KMS-11 (cell line): ENCODE measurements around the gene ANKLE1.
A peak's percentile ranks its signal among the peaks of the same experiment; 100 is the strongest.

Source experiments
- H2AFZ ChIP-seq: fragments of 200-600 bp; sonication (generic); 2 replicates; pipeline ENCODE4 v1.6.1; 2016; ENCODE audit warnings: antibody characterized with exemption, mixed run types, low read depth
- H3K27ac ChIP-seq: fragments of 200-600 bp; sonication (generic); 2 replicates; pipeline ENCODE4 v1.6.1; 2016; ENCODE audit warnings: mild to moderate bottlenecking, mixed run types
- H3K27me3 ChIP-seq: fragments of 200-600 bp; sonication (generic); 2 replicates; pipeline ENCODE4 v1.6.1; 2017; ENCODE audit warnings: mild to moderate bottlenecking, low read depth, mixed run types, moderate library complexity; ENCODE audit not compliant: insufficient read depth
- H3K36me3 ChIP-seq: fragments of 200-600 bp; sonication (generic); 2 replicates; pipeline ENCODE4 v1.6.1; 2017; ENCODE audit warnings: mild to moderate bottlenecking, mixed run types; ENCODE audit not compliant: insufficient read depth
- H3K4me1 ChIP-seq: fragments of 200-600 bp; sonication (generic); 2 replicates; pipeline ENCODE4 v1.6.1; 2016; ENCODE audit warnings: mild to moderate bottlenecking, low read depth, mixed run types; ENCODE audit not compliant: poor library complexity, severe bottlenecking
- H3K4me2 ChIP-seq: fragments of 200-600 bp; sonication (generic); 2 replicates; pipeline ENCODE4 v1.7.0; 2016; ENCODE audit warnings: mild to moderate bottlenecking, mixed run types
- H3K4me3 ChIP-seq: fragments of 200-600 bp; sonication (generic); IDR thresholded peaks from 2 replicates; pipeline ENCODE4 v1.6.1; 2017; ENCODE audit warnings: low read depth, low read length, mixed read lengths; ENCODE audit not compliant: insufficient read depth
- H3K79me2 ChIP-seq: fragments of 200-600 bp; sonication (generic); 2 replicates; pipeline ENCODE4 v1.6.1; 2016; ENCODE audit warnings: low read depth, mixed run types; ENCODE audit not compliant: insufficient read depth
- H3K9ac ChIP-seq: fragments of 200-600 bp; sonication (generic); 2 replicates; pipeline ENCODE4 v1.6.1; 2016; ENCODE audit warnings: mild to moderate bottlenecking, mixed run types
- H4K20me1 ChIP-seq: fragments of 200-600 bp; sonication (generic); 2 replicates; pipeline ENCODE4 v1.6.1; 2016; ENCODE audit warnings: mild to moderate bottlenecking, mixed run types; ENCODE audit not compliant: insufficient read depth
- CTCF ChIP-seq: fragments of 200-600 bp; sonication (generic); conservative IDR thresholded peaks from 2 replicates; pipeline ENCODE4 v1.6.1; 2017; ENCODE audit warnings: low read depth, mild to moderate bottlenecking, antibody characterized with exemption, low read length, moderate library complexity, mixed read lengths

The ANKLE1 gene

GRCh38 chr19:17307876-17308377 is 26.2 kb downstream of the ANKLE1 start:
- H3K4me2 ChIP-seq, result no peak overlapping the region; the same call in 1 of the 2 replicates
- H3K27ac ChIP-seq, result no peak overlapping the region
- H2AFZ ChIP-seq, result no peak overlapping the region
- H3K79me2 ChIP-seq, result peaks cover 39% of the 10 kb centered on the region
- no peaks in the 10 kb centered on the region for H3K36me3 ChIP-seq
- peaks cover 38% of the 10 kb centered on the region for H3K4me1 ChIP-seq
- TF ChIP-seq CTCF, result no peak
- no peaks in the 10 kb centered on the region for H4K20me1 ChIP-seq
- H3K9ac ChIP-seq, result no peak overlapping the region
- no peaks in the 10 kb centered on the region for H3K27me3 ChIP-seq
- H3K4me3 ChIP-seq, result no peak overlapping the region

GRCh38 chr19:17309198-17309964 is 27.7 kb downstream of the ANKLE1 start, which contains the start of gene DDA1:
Gene DDA1 (plus strand): TSS chr19:17309563. CDS start chr19:17309655, 92 bp downstream.
- H3K27ac ChIP-seq, result no peak within 1 kb of the TSS
- H3K36me3 ChIP-seq, result no peaks in the 10 kb centered on the region
- H3K4me2 ChIP-seq, result peak within 1 kb of the TSS; percentile 69
- peak within 1 kb of the TSS; percentile 55; the same call in 1 of the 2 replicates for H2AFZ ChIP-seq
- no peaks in the 10 kb centered on the region for H3K27me3 ChIP-seq
- no peak for TF ChIP-seq CTCF
- peaks cover 39% of the 10 kb centered on the region for H3K79me2 ChIP-seq
- H4K20me1 ChIP-seq, result no peaks in the 10 kb centered on the region
- H3K9ac ChIP-seq, result peak within 1 kb of the TSS; percentile 55; the same call in 1 of the 2 replicates
- peaks cover 29% of the 10 kb centered on the region for H3K4me1 ChIP-seq
- H3K4me3 ChIP-seq, result no peak within 1 kb of the TSS

- peak overlapping the region; percentile 63 for H3K4me2 ChIP-seq
Observed at GRCh38 chr19:17309965-17310461, 28.3 kb downstream of the ANKLE1 start.

More at GRCh38 chr19:17309965-17310461, 28.3 kb downstream of the ANKLE1 start:
- peak overlapping the region; percentile 55; the same call in 1 of the 2 replicates for H3K9ac ChIP-seq
- peaks cover 39% of the 10 kb centered on the region for H3K79me2 ChIP-seq
- no peak for TF ChIP-seq CTCF
- no peaks in the 10 kb centered on the region for H3K36me3 ChIP-seq
- H3K27ac ChIP-seq, result no peak overlapping the region
- no peaks in the 10 kb centered on the region for H4K20me1 ChIP-seq
- no peaks in the 10 kb centered on the region for H3K27me3 ChIP-seq
- peaks cover 22% of the 10 kb centered on the region for H3K4me1 ChIP-seq
- H2AFZ ChIP-seq, result no peak overlapping the region
- H3K4me3 ChIP-seq, result no peak overlapping the region
